GM19452 (cell line): ENCODE measurements around the gene GGNBP2.
"Not testable (repeated sequence)": the region's sequence is repeated elsewhere in the genome, so short reads cannot be mapped to it uniquely, and the experiment has no call there.

ENCODE experiments used
- ATAC-seq: cut with Tn5 transposase; IDR thresholded peaks from one replicate; pipeline ENCODE4 v1.9.1; 2021; ENCODE audit not compliant: unreplicated experiment

The GGNBP2 gene

GRCh38 chr17:36544307-36545076, at the start of gene GGNBP2:
Gene GGNBP2, plus strand, starts transcription at chr17:36544919. Its CDS starts 806 bp downstream, at chr17:36545725.
- ATAC-seq, result peak; percentile 52

- ATAC-seq, result no peak
Observed at GRCh38 chr17:36495076-36495578, 49.6 kb upstream of the GGNBP2 start.

- ATAC-seq, result no peak
Observed at GRCh38 chr17:36496018-36496789, 48.5 kb upstream of the GGNBP2 start.

- ATAC-seq, result no peak
Observed at GRCh38 chr17:36498155-36498554, 46.6 kb upstream of the GGNBP2 start.

GRCh38 chr17:36498560-36499300, 46.0 kb upstream of the GGNBP2 start:
- ATAC-seq, result no peak

GRCh38 chr17:36500745-36501225, 43.9 kb upstream of the GGNBP2 start:
- no peak for ATAC-seq

GRCh38 chr17:36501351-36501750, 43.4 kb upstream of the GGNBP2 start:
- no peak for ATAC-seq

- no peak for ATAC-seq
Observed at GRCh38 chr17:36501963-36502362, 42.8 kb upstream of the GGNBP2 start.

- no peak for ATAC-seq
Observed at GRCh38 chr17:36503456-36504155, 41.1 kb upstream of the GGNBP2 start.

GRCh38 chr17:36504156-36504545, 40.6 kb upstream of the GGNBP2 start:
- no peak for ATAC-seq

- ATAC-seq, result no peak
Observed at GRCh38 chr17:36505171-36505570, 39.5 kb upstream of the GGNBP2 start.

GRCh38 chr17:36506249-36506826, 38.4 kb upstream of the GGNBP2 start:
- no peak for ATAC-seq

- no peak for ATAC-seq
Observed at GRCh38 chr17:36506831-36507230, 37.9 kb upstream of the GGNBP2 start.

GRCh38 chr17:36507266-36507665, 37.5 kb upstream of the GGNBP2 start:
- no peak for ATAC-seq

- not testable (repeated sequence) for ATAC-seq
Observed at GRCh38 chr17:36508439-36508838, 36.3 kb upstream of the GGNBP2 start.

GRCh38 chr17:36509272-36509985, 35.3 kb upstream of the GGNBP2 start:
- no peak for ATAC-seq

GRCh38 chr17:36510636-36511035, 34.1 kb upstream of the GGNBP2 start:
- ATAC-seq, result no peak

- ATAC-seq, result no peak
Observed at GRCh38 chr17:36511216-36511615, 33.5 kb upstream of the GGNBP2 start.

GRCh38 chr17:36512641-36513040, 32.1 kb upstream of the GGNBP2 start:
- ATAC-seq, result no peak

- no peak for ATAC-seq
Observed at GRCh38 chr17:36514856-36515255, 29.9 kb upstream of the GGNBP2 start.
